Measurements from ENCODE around the gene MAPK7.

MAPK7 gene

DNA sequence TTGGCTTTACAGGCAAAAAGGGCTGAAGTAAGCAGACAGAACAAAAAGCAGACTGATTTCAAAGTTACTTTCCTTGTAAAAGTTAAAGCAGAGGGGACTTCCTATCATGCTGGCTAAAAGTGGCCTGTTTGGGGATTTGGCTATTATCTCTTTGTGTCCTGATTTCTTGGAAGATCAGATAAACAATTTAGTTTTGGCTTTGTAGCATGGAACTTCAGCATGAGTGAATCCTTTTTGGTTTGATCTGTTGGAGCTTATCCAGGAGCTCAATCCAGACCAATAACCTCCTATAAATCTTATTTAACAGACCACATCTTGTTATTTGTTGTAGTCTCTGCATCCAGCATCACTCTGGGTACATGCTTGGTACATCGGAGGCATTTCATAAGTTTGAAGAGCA, 23.9 kb downstream of the MAPK7 start:
- DNase-seq: no peak

GRCh38 chr17:19403021-19403420, 24.7 kb downstream of the MAPK7 start:
- DNase-seq: no peak

GRCh38 chr17:19404264-19404663, 26.0 kb downstream of the MAPK7 start:
- DNase-seq: no peak

DNA sequence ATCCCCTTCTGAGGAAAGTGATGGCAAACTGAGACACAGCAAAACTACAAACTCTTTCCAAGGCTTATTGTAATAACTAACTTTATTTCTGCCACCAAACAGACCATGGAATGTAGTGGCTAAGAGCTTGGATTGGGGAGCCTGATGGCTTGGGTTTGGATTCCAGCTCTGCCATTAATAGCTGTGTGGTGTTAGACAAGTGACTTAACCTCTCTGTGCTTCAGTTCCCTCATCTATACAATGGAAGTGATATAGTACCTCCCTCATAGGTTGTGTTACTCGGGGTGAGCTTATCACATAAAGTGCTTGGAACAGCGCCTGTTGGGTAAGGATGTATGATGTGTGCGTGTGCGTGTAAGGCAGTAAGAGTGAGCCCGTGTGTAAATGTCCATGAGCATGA, 26.8 kb downstream of the MAPK7 start:
- DNase-seq: no peak

- no peak for DNase-seq
Measured at GRCh38 chr17:19407601-19408345, 29.5 kb downstream of the MAPK7 start.

- DNase-seq: no peak
Measured at GRCh38 chr17:19408346-19408710, 30.0 kb downstream of the MAPK7 start.

GRCh38 chr17:19409066-19409465, 30.8 kb downstream of the MAPK7 start:
- DNase-seq: no peak

DNA sequence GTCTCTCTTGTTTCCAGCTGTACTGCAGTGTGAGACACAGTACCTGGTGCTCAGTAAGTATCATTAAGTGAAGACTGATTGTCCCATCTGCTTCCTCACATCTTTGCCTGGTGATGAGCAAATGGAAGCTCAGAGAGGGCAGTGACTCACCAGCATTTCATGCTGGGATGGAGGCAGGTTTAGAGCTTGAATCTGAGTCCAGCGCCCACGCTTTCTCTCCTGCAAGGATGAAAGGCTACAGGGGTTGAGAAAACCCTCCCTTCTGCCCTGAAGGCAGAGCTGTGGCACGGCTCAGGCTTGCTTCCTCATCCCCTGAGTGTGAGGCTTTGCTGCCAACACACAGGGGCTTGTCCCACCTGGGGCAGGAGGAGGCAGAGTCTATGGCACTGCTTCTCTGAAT, 31.2 kb downstream of the MAPK7 start:
- no peak for DNase-seq

DNA sequence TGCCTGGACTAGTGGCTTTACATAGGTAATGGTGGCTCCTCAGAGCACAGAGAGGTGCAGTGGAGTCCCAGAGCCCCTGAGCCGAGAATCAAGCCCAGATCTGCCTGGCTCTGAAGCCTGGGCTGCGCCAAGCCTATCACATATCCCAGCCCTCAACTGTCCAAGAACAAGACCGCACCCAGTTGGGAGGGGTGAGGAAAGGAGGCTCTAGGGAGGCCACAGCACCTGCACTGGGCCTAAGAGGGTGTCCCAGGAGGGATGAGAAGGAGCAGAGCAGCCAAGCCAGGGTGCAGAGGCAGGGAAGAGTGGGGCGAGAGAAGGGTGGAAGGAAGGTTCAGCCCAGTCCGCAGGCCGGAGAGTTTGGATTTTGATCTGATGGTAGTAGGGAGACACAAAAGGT, 31.8 kb downstream of the MAPK7 start:
- no peak for DNase-seq

DNA sequence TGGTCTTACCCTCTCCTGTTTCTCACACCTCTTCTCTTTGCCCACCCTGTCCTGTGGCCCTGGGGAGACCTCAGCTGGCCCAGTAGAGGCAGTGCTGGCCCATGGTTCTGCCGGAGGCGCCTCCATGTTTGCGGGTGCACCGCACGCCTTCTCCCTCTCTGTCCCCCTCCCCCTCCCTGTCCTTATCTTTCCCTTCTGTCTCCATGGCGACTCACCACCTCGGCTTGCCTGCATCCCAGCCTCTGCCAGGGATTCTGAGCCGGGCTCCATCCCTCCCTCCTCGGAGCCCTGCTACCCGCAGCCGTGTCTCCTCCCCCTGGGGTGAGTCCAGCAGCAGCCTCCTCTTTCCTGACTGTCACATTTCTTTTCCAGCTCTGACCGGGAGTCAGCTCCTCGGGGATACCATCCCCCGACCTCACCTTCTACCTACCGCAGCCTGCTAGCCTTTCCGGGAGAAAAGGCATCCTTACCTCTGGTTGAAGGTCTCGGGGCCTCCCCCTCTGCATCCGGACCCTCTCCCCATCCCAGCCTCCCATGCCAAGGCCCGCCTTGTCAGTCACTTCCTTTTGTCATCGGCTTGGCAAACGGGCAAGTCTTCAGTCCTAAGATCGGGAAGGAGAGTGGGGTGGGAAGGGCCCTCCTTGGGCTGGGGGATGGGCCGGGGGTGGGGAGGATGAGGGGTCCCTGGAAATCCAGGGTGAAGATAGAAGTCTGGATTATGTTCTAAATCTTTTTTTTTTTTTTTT, 32.8 kb downstream of the MAPK7 start, which contains the start of gene RNF112:
TSS of gene RNF112 (plus strand) at position 358 of the 746 bp plus-strand sequence. CDS start at position 535, 177 bp downstream.
- no peak for DNase-seq

DNA sequence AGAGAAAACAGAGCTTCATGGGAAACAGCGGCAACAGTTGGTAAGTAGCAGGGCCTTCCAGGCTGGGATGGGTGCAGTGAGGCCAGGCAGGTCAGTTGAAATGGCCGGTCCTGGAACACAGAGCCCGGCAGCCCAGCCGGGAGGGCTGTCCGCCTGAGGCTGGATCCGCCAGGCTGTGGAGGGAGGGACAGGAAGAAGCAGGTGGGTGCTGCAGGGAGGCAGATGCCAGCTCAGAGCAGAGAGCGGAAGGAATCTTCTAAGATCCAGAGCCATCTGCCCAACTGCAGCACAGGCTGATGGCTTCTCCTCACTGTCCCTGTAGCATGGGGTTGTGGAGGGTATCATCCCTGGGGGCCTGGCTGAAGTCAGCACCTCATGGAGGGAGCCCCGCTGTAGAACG, 33.3 kb downstream of the MAPK7 start:
- no peak for DNase-seq

- no peak for DNase-seq
Measured at GRCh38 chr17:19412510-19412909, 34.2 kb downstream of the MAPK7 start.

DNA sequence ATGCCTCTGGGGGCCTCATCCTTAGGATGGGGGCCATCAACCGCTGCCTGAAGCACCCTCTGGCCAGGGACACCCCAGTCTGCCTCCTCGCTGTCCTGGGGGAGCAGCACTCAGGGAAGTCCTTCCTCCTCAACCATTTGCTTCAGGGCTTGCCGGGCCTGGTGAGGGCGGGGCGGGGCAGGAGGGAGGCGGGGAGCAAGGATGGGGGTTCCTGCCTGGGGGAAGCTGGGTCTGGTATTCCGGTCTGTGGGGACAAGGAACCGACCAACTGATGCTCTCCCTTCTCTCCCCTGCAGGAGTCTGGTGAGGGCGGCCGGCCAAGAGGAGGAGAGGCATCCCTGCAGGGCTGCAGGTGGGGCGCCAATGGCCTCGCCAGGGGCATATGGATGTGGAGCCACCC, 34.7 kb downstream of the MAPK7 start:
- DNase-seq: no peak

GRCh38 chr17:19413761-19414160, 35.5 kb downstream of the MAPK7 start:
- DNase-seq: no peak

DNA sequence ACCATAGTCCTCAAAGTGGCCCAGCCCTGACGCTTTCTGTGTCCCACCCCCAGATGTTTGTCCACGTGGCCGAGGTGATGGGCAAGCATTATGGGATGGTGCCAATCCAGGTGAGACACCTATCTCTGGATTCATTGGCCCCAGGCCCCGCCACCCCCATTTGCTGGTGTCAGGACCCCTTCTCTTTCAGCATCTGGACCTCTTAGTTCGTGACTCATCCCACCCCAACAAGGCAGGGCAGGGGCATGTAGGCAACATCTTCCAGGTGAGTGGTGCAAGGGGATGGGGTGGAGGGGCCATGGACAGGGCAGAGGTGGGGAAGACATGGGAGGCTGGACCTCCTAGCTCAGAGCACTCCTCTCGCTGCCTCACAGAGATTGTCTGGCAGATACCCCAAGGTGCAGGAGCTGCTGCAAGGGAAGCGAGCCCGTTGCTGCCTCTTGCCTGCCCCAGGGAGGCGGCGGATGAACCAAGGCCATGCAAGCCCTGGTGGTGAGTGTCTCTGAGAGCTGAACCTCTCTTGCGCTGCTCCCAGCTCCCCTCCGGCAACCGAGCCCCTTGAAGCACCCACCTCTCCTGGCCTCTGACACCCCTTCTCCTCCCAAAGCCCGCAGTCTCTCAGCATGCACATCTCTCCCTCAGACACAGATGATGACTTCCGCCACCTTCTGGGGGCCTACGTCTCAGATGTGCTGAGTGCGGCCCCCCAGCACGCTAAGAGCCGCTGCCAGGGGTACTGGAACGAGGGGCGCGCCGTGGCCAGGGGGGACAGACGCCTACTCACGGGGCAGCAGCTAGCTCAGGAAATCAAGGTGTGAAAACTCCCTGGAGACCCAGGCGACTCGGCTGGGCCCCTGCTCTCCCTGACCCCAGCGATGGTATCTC, 36.3 kb downstream of the MAPK7 start:
- no peak for DNase-seq

DNA sequence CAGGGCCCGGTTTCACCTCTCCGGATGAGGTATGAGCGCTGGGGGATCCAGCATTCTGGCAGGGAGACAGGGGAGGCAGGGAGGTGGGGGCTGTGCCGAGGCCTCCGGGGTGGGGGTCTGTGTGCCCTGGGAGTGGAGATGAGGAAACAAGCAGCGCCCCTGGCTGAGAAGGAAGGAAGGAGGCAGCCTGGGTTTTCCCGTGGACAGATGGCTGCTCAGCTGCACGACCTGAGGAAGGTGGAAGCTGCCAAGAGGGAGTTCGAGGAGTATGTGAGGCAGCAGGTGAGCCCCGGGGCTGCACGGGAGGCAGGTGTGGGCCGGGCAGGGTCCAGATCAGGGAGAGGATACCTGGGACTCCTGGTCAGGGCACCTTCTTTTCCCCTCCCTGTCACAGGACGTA, 37.0 kb downstream of the MAPK7 start:
- no peak for DNase-seq

- no peak for DNase-seq
Measured at GRCh38 chr17:19415806-19416775, 37.8 kb downstream of the MAPK7 start.

GRCh38 chr17:19417611-19418010, 39.3 kb downstream of the MAPK7 start:
- DNase-seq: no peak

- no peak for DNase-seq
Measured at GRCh38 chr17:19418251-19418992, 40.1 kb downstream of the MAPK7 start.

DNA sequence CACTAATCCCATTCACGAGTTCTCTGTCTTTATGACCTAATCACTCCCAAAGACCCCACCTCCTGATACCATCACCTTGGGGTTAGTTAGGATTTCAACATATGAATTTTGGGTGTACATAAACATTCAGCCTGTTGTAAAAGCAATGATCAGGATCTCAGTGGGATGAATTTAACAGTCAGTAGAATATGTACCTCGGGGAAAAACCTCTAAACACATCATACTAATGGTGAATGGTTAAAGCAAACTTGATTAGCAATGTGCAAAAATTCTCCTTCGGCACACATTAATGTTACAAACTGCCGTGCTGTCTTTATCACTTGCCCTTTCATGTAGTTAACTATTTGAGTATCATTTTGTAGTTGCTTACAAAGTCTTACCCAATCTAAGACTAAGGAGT, 42.9 kb downstream of the MAPK7 start:
- no peak for DNase-seq

DNA sequence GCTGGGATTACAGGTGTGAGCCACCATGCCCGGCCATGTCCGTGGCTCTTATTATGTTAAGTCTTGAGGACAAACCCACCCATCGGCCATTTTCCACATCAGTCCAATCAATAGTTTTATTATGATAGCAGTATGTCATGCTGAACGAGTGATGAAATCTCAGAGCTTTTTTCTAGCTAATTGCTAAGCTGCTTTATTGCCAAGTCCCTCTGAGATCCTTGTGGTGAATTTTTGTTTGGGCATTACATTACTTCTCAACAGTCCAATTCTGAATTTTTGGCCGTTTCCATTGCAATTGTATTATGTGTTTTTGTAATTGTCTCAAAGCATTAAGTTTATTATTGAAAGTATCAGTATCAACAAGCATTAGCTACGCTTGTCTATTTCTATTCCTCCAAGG, 43.6 kb downstream of the MAPK7 start:
- no peak for DNase-seq
